Stimulated activated CD8-positive, alpha-beta memory T cell treated with anti-CD3 and anti-CD28 coated beads, Interleukin-4, amount 100 ng/mL, for 4 hours (primary cell): Measurements from ENCODE around the gene ZP1.

Source experiments
- DNase-seq, 2 donors: peaks; one replicate each; pipeline ENCODE4 v3.0.0-alpha.2; 2020; ENCODE audit warnings: low read depth in 2 of 2, low spot score in 1 of 2

The ZP1 gene

GRCh38 chr11:60921777-60922335 is 54.5 kb downstream of the ZP1 start:
- DNase-seq: no peak

- DNase-seq: no peak
Observed at GRCh38 chr11:60922906-60923305, 55.6 kb downstream of the ZP1 start.

GRCh38 chr11:60923326-60923725 is 56.0 kb downstream of the ZP1 start:
- no peak for DNase-seq

GRCh38 chr11:60923800-60924109 is 56.4 kb downstream of the ZP1 start:
- no peak for DNase-seq

GRCh38 chr11:60924110-60924905 is 57.0 kb downstream of the ZP1 start, which contains the start of gene TMEM132A:
Gene TMEM132A (plus strand): TSS chr11:60924460. CDS start chr11:60924634, 174 bp downstream.
- DNase-seq: no peak
